OCI-M1 (cell line): Measurements from ENCODE around the gene LPAR3.
"Not testable (repeated sequence)": the region's sequence is repeated elsewhere in the genome, so short reads cannot be mapped to it uniquely, and the experiment has no call there.

Experiments
- DNase-seq: peaks from one replicate; lab custom pipeline; 2025; lab: John Stamatoyannopoulos, UW

LPAR3 gene

GRCh38 chr1:84907095-84907827 lies 14.3 kb upstream of the LPAR3 start:
- no peak for DNase-seq

GRCh38 chr1:84902727-84903126 lies 9.7 kb upstream of the LPAR3 start:
- not testable (repeated sequence) for DNase-seq

GRCh38 chr1:84899969-84900368 lies 7.0 kb upstream of the LPAR3 start:
- no peak for DNase-seq

DNA sequence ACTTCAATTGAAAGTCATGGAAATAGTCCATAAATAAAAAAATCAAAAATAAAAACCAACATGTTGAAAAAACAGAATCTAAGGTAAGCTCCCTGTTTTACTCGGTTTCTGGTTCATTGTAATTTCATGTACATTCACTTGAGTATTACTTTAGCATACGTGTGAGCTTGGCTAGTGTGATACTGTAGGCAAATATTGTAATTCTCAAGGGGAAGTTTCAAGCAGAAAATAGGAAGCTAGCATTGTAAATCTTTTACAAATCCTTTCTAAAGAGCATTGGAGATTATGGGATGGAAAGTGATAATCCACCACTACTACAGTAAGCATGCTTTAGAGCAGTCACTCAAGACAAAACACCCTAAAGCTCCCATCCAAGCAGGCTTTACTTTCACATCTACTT lies 3.3 kb upstream of the LPAR3 start:
- no peak for DNase-seq

DNA sequence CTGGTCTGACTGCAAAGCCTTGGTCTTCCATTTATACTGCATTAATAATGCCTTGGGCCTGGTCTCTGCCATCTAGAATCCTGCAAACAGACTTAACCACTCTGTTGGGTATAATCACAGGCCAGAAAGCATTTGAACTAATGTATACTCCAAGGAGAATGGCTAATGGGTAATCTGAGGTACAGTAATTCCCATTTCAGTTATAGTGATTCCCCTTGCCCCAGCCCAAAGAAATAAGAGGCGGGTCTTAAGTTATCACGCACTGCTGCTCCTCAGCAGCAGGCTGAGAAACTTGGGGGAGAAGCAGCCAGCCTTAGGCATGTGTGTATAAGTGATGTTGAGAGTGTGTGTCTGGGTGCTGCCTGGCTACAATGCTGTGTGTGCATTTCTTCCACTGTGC lies 2.4 kb downstream of the LPAR3 start:
- DNase-seq: no peak

GRCh38 chr1:84889437-84889836 lies 3.6 kb downstream of the LPAR3 start:
- DNase-seq: no peak

- no peak for DNase-seq
Measured at GRCh38 chr1:84888753-84889152, 4.3 kb downstream of the LPAR3 start.

- no peak for DNase-seq
Measured at GRCh38 chr1:84887261-84887934, 5.6 kb downstream of the LPAR3 start.

DNA sequence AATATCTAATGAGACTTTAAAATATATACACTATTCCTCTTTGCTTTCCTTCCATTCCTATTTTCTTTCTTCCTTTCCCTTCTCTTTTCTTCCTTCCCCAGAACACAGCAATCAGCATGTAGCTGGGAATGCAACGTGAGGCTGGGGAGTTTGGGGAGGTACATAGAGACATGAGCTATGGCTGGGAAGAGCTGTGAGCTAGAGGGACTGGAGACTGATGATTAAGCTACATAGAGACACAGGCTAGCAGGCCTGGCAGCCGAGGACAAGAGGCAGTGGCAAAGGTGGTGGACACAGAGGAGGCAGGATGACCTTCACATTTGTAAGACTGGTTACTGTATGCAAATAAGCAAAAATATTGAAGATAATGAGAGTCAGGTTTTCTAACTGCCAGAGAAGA lies 7.5 kb downstream of the LPAR3 start:
- DNase-seq: no peak

DNA sequence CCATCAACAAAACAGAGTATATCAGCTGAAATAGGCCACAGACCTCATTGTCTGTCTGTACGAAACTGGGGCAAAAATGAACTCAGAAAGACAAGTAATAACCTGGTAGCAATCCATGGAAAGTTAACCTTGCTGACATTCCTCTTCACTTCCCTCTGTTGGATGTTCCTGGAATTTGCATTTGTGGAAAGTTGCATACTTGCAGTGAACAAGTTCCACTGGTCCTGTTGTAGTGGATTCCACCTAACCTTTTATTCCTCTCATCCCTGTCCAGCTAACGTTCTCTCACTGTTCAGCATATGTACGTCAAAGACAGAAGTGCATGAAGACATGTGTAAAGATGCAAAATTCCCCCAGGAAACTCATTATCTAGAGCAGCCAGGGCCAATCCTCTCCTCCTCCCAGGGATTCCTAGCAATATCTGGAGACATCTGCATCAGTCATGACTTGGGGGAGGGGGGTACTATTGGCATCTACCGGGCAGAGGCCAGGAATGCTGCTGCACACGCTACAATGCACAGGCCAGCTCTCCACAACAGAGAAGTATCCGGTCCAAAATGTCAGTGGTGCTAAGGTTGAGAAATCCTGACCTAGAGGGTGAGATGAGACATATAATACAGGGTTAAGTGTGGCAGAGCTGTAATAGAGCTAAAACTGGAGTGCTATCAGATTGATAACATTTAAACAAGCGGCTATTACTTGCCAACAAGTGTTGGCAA lies 8.2 kb downstream of the LPAR3 start:
- no peak for DNase-seq

- no peak for DNase-seq
Measured at GRCh38 chr1:84883286-84883685, 9.7 kb downstream of the LPAR3 start.

DNA sequence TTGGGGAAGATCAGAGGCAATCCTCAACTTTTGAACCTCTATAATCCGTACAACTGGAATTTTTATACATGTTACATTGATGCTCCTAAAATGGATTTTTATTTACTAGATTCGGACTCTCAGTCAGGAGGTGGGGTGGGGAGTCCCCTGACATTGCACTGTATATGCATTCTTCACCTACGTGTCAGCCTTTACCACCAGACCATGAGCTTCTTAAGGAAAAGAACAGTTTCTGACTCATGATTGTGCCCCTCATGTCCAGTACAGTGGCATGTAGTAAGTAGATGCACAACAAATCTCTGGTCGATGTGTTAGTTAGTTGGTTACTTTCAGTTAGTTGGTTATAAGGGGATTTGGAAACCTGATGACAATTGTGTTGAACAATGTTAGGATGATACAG lies 15.4 kb downstream of the LPAR3 start:
- no peak for DNase-seq

DNA sequence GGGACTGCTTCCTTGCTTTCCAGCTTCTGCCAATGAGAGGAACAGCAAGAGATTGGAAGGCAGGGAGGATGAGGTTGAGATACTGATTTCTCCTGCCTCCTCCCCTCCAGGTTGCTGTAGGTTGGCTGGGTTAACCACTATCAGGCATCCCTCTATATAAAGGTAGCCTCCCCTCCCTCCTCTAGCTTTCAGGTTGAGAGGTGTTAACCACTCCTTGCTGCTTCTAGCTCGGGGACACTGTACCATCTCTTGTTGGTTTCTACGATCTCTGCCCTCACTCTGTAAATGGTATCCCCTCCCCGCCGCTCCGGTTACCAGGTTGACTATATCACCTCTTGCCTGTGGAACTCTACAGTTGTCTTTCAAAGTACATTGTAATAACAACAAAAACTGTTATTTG lies 16.7 kb downstream of the LPAR3 start:
- DNase-seq: no peak

DNA sequence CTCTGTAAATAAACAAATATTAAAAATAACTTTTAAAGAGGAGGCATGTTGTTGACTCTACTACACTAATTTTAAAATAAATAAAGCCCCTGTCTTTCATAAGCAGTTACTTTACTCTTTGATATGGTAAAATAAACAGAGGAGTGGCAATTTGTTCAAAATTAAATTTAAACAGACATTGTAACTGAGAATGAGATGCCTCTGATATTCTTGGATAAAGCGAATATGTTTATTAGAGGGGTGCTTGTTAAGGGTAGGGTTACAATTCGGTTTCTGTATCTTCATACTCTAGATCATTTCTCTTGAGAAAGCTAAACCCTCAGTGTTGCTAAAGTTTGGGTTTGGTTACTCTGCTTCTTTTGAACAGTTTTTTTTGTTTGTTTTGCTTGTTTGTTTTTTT lies 19.6 kb downstream of the LPAR3 start:
- DNase-seq: no peak

- no peak for DNase-seq
Measured at GRCh38 chr1:84872696-84873355, 20.2 kb downstream of the LPAR3 start.

GRCh38 chr1:84871181-84871580 lies 21.8 kb downstream of the LPAR3 start:
- no peak for DNase-seq

- no peak for DNase-seq
Measured at GRCh38 chr1:84870591-84870990, 22.4 kb downstream of the LPAR3 start.

DNA sequence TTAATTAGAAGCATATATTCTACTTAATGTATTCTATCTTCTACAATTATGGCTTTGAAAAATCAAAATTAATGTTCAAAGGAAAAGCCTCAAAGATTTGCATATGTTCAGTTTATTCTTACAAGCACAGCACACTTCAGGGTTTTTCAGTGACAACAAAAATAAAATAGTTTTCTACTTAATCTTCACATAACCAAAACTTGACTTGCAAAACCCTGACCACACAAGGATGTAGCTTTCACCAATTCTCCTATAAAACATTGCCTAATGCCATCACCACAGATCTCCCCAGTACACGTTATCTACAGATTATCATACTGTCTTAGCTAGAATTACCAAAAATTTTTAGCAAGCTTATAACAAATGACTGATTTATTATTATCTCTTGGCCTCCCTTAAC lies 23.3 kb downstream of the LPAR3 start:
- DNase-seq: no peak

DNA sequence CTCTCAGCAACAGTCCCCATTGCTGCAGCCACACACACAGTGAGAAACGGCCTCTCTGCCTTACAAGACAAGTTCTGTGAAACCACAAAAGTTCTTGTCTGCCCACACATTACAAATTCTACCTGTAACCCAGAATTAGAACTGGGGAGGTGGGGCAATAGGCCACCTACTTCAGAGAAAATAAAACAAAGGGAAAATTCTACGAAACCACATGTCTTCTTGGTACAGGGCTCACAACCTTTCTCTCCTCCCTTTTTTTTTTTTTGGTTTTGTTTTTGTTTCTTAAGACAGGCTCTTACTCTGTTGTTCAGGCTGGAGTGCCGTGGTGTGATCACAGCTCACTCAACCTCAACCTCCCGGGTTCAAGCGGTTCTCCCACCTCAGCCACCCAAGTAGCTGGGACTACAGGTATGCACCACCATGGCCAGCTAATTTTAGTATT lies 30.2 kb downstream of the LPAR3 start:
- DNase-seq: no peak

GRCh38 chr1:84861988-84862644 lies 30.9 kb downstream of the LPAR3 start:
- DNase-seq: no peak

DNA sequence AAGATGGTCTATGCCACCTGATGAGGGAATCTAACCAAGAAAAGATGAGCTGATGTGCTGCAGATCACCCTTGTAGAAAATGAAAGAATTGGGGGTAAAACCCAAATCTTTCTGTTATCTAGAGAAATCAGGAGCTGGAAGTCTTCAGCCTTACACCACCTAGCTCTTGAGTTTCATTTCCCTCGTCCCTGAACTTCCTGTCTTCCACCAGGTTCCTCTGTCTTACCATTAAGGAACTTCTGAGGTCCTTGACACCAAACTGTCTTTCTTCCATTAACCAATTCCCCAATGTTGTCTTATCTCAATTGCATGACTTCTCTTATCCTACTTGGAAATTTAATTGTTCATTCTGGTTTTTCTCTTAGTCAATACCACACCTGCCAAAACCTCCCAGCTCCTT lies 31.5 kb downstream of the LPAR3 start:
- no peak for DNase-seq

DNA sequence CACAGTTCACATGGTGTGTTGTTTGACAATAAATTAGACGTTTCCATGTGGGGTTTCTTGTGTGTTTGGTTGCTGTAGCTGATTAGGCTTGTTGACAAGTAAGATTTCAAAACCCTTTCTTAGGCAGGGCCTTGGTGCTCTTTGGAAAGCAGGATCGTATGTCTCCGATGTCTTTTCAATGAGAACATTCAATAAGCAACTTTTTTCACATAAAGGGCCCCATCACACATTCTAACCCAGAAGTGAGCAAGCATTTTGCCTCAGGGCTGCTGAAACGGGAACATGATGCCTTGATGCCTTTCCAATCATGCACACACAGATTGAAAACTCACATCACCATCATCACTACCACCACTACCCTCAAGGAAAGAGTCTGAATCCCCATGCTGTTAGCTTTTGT lies 33.1 kb downstream of the LPAR3 start:
- no peak for DNase-seq
